GM19023 (cell line): ENCODE results near the gene ERC1.
A peak's percentile ranks its signal among the peaks of the same experiment; 100 is the strongest.
"Not testable (repeated sequence)": the region's sequence is repeated elsewhere in the genome, so short reads cannot be mapped to it uniquely, and the experiment has no call there.

Experiments
- ATAC-seq: cut with Tn5 transposase; IDR thresholded peaks from one replicate; pipeline ENCODE4 v1.9.1; 2021; ENCODE audit warnings: mild to moderate bottlenecking, moderate library complexity; ENCODE audit not compliant: unreplicated experiment

Gene ERC1

DNA sequence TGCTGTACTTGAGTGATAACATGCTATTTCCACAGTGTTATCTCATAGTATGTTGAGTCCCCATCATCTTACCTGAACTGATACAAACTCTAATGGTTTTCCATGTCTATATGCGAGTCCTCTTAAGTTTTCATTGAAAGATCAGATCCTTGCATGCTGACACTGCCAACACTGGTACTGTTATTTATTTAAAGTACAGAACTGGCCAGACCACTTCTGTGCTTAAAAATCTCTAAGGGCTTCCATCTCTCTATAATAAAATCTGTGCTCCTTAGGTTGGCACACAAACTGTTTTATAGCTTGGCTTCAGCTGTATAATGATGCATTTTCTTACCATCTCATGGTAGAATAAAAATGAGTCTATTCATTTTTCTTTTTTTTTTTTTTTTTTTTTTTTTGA, 188.1 kb downstream of the ERC1 start:
- no peak for ATAC-seq

DNA sequence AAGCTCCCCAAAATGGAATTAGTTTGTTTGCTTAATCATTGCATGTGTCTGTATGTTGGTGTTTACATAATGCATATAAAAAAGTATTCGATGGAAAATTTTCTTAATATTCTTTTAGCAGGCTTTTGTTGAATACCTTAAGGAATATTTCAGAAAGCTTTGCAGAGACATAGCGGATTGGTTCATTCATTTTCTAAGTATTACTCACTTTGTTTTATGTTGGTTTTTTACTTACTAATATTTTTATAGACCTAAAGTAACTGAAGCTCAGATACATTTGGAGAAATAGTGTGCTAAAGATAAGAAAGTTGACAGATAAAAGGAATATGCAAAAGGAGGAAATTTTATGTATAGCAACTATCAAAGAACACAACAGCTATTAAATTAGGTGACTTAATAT, 191.0 kb downstream of the ERC1 start:
- no peak for ATAC-seq

DNA sequence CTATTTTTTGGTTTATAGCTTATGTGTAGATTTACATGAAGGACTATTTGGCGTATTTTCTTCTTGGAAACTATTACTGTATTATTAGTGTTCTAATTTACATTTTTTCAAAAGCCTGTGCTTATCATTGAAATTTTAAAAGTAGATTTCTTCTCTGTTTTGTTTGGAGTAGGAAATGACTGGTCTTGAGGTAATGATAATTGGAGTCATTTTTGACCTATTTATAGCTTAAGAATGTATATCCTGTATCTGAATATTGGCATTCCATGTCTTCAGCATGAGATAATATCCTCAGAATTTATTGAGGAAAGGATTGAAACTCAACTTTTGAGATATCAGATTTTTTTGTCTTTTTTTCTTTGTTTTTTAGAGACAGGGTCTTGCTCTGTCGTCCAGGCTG, 193.4 kb downstream of the ERC1 start:
- ATAC-seq: no peak

DNA sequence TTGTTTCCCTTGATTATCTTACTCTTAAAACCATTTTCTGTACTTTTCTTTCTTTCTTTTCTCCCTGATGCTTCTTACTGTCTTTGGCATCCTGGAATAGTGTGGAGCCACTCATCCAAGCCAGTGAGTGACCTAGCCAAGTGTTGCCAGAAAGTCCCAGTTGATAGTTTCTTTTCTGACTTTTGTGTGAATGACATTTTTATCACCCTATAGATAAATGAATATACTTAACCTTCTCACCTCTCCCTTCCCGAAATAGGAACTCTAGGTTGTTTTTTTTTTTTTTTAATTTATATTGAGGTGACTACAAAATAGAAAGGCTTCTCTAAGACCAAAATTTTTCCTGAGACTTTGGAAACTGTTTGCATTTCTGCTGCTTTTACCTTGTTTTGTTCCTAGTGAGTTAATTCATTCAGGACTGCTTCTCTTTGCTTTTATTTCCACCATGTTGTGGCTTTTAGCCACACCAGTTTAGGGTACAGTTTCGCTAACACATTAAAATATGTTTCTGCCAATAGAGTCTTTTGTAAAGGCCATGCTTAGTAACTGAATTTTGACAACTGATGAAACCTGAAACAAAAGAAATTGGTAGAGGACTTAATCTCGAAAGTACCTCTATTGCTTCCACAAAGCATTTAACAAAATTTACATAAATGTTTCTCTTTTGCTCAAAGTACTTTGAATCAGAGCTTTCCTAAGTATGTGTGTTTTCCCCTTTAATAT, 194.6 kb downstream of the ERC1 start:
- no peak for ATAC-seq

DNA sequence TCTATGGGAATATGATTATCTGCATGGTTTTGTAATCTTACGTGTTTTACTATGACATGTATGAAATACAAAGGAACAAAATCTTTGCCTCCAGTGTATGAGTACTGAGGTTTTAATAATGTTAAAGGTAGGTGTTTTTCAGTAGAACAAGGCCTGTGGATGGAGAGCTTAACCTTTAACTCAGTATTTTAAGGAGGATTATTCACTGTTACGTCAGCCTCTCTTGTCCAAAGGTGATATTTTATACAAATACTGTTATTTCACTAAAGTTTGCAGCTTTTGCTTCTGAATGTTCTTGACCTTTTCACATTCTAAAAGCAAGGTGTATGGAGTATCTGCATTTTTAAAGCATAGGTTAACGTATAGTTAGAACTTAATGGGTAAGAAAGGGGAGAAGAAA, 195.3 kb downstream of the ERC1 start:
- no peak for ATAC-seq

DNA sequence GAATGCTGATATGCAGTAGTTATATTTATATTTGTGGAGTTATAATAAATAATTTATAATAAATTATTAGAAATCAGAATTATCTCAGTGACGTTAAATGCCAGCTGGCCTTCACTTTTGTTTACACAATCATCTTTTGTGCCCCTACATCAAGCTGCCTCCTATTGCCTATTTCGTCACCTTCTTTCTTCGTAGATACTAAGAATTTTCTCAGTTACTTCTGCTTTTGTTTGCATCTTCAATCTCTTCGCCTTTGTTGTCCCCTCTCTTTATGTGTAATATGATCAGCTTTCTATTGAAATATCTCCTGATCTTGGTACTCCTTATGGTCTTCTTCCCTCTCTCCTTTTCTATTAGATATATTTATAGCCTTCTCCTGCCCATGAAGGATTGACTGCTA, 197.0 kb downstream of the ERC1 start:
- no peak for ATAC-seq

DNA sequence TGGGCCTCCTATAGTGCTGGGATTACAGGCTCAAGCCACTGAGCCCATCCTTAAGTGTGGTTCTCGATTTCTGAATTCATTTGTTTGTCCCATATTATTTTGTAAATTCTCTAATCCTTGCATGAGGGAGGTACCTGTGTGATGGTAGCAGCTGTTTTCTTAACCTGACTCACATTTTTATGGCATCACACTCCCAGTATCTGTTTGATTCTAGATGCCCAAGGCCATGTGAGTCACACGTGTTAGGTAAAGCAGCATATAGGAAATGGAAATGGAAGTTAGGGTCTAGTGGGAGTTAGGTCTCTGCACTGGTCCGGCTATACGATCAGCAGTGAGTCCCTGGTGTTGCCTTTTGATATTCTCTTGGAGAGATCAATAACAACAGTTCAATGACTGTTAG, 198.1 kb downstream of the ERC1 start:
- no peak for ATAC-seq

DNA sequence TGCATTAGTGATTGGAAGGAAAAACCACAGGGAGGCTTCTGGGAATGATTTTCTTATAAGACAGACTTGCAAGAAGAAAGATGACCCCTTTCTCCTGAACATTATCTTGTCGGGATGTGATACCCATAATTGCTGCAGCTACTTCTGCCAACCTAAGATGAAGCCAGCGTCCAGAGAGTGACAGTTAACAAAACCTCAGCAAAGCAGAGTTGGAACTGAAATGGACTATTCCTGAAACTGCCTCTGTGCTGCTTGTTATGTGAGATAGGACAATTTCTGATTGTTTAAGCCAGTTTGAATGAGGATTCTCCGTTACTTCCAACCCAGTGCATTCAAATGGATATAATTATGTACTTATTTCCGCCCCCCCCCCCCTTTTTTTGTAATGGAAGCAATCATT, 204.5 kb downstream of the ERC1 start:
- ATAC-seq: no peak

DNA sequence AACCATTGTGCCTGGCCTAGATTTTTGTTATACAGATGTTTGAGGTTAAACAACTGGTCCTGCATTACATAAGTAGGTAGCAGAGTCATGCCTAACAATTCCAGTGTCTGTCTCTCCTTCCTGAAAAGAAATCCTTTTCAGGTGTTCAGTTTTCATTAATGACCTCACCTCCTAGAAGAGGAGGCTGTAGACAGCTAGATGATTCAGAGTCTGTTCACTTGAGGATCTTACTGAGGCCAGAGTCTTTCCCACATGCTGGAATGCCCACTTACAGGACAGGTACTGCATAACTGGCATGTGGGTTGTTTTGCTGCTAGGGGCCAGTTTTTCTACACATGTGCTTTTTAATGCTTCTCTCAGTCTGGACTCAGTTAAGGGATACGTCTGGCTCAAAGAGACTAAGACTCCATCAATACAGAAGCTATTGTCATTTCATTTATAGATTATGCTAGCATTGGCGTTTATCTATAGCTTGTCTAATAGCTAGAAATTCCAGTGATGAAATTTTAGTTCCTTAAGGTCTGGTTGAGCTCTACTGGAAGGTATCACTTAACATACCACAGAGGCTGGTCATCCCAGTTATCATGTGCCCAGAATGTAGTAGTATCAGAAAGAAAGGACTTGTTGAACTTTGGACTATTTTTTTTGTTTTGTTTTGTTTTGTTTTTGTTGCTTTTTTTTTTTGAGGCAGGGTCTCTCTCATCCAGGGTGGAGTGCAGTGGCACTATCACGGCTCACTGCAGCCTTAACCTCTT, 206.4 kb downstream of the ERC1 start:
- ATAC-seq: no peak

DNA sequence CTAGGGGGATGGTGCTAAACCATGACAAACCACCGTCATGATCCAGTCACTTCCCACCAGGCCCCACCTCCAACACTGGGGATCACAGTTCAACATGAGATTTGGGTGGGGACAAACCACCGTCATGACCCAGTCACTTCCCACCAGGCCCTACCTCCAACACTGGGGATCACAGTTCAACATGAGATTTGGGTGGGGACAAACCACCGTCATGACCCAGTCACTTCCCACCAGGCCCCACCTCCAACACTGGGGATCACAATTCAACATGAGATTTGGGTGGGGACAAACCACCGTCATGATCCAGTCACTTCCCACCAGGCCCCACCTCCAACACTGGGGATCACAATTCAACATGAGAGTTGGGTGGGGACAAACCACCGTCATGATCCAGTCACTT, 207.8 kb downstream of the ERC1 start:
- ATAC-seq: not testable (repeated sequence)

DNA sequence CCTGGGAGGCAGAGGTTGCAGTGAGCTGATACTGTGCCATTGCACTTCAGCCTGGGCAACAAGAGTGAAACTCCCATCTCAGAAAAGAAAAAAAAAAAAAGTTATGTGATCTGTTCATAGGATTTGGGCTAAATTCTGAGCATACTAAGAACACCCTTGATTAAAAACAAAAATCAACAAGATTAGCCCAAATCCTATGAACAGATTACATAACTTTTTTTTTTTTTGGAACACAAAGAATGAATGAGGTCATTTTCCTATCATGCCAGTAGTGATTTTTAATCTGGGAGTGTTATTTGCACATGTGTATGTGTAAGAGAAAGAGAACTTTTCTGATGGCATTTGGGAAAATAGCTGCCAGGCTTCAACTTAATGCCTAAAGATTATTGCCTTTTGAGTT, 208.7 kb downstream of the ERC1 start:
- no peak for ATAC-seq

DNA sequence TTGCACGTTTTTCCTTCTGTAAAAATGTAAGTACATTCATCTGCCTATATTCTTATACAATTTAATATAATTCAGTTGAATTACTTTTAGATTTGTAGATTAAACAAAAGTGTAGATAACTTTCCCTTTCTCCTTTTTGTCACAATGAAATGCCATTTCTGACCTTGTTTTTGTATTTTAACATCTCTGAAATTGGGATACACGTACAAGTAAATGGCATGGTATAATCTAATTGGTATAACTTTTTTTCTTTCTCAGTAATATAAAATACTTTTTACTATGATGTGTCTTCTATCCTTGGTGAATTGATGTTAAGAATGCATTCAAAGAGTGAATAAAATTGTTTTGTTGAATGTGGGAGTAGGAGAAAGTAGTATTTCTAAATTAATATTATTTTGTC, 210.0 kb downstream of the ERC1 start:
- no peak for ATAC-seq

DNA sequence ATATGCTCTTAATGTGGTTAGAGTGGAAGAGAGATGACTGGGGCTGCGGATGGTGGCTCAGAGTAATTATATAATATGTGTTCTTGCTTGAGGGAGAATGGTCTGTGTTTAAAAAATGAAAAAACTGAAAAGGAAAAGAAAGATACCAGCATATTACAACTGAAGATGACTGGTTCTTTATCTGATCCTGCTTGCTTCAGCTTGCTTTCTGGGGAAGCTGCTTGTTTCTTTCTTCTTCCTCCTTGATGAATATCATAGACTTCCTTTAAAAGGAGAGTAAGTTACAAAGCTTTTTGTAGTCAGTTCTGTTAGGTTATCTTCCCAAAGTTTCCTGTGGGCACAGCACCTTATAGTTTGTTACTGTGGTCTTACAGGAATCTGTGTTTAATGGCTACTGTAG, 210.9 kb downstream of the ERC1 start:
- ATAC-seq: no peak

DNA sequence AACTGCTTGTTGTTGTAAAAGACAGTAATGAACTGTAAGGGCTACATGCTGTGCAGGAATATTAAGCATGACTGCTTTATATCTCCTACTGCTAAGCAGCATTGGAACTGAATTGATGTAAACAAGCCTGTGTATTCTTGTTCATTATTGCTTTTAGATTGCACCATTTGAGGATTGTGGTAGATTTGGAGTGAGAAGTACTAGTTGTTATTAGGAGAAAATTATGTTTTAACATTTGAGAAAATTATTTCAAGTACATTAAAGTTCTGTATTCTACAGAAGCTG, 212.7 kb downstream of the ERC1 start:
- ATAC-seq: no peak

DNA sequence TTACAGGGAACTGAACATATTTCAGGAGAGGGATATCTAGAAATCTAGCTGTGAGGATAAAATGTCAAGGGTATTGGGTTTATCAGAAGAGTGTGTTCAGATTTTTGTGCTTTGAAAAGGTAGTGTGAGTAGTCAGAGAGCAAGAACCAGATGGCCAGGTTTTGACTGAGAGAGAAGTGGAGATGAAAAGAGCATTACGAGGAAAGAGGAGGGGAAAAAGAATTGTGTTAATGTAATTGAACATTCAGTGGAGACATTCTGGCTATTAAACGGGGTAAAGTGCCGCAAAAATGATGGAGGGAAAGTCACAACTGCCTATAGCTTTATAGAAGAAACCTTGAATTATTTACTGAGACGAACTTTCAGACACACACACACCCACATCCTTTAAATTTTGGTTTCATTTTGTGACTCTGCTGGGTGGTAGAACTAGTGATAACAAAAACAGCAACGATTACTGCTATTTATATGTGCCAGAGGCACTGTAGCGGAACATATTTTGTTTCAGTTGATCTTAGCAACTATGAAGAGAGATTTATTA, 213.6 kb downstream of the ERC1 start:
- ATAC-seq: peak; percentile 70

DNA sequence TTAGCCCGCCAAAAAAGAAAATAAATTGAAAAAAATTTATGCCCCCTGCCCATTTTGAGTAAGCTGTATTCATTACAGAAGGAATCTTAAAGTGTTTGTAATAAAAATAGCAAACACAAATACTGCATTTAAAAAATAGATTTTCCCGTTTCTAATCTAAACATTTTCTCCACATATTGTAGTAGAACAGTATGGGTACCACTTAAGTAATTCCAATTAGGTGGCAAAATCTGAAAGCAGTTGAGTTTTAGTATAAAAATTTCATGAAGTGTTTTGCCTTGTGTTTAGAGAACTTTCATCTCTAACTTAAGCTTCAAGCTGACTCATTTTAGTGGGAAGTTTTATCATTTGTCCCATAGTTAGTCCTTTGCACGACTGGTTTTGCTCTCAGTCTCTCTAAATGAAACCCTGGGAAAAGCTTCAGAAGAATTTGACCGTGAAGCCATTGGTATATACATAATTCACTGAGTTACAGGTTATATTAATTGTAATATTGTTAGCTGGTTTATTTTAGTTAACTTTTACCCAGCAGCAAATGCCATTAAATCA, 214.6 kb downstream of the ERC1 start:
- no peak for ATAC-seq

DNA sequence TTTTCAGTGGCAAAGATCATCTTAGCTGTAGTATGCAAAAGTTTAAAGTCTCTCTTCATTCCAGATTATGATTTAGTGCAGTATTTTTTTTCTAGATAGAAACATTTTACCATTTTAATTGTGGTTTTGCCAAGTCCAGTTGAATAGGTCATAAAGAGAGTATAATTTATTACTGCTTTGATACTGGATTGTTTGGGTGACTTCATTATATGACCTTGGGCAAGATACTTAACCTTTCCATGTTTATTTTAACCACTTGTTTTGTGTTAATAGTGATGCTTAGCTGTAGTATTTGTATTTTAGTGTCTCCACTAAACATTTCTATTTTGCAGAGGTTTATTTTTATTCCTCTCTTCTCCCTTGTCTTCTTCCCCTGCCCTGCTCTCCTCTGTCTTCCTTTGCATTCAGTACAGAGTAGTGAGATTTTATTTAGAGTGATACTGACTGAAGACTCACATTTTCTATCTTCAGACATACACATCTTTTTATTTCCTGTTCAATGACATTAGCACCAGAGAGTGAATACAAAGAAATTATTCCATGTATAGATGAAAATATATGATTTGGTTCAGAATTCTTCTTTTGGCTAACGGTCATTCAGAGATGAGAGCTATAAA, 215.2 kb downstream of the ERC1 start:
- ATAC-seq: no peak

DNA sequence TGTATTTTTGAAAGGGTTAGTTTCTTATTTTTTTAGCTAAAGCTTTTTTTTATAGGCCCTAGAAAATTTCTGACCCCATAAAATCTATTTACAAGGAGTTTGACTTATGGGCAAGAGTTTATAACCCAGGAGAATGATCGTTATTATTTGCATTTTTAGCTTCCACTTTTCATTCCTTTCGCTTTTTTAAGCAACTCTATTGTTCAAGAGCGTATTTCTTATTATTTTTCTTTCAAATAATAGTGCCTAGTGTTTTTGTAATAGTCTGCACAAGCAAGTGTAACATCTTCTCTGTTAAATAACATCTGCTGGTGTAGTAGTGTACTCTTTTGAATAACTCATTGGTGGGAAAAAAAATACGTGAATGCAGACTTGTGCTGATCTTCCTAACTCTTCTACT, 216.3 kb downstream of the ERC1 start:
- ATAC-seq: no peak

DNA sequence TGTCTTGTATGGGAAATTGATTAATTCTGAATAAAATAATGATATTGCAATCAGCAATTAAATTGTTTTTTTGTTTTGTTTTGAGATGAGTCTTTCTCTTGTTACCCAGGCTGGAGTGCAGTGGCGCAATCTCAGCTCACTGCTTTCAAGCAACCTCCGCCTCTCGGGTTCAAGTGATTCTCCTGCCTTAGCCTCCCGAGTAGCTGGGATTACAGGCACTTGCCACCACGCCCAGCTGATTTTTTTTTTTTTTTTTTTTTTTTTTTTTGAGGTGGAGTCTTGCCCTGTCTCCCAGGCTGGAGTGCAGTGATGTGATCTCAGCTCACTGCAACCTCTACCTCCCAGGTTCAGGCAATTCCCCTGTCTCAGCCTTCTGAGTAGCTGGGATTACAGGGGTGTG, 217.7 kb downstream of the ERC1 start:
- ATAC-seq: not testable (repeated sequence)

DNA sequence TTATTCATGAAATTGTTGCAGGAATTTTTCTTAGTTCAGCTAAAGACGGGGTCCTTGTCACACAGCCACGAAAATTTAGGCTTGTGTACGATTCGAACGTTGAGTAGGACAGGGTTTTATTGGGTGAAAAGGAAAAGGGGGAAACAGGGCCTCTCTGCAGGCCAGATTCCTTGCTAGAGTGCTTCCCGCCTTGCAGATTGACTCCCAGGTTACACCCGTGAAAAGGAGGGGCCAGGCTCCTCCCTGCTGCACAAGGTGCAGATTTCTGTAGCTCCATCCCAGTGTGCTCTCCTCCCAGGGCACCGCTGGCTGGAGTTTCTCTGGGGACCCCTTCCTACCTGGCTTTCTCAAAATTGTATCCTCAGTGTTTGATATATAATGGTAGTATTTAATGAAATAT, 221.5 kb downstream of the ERC1 start:
- no peak for ATAC-seq

DNA sequence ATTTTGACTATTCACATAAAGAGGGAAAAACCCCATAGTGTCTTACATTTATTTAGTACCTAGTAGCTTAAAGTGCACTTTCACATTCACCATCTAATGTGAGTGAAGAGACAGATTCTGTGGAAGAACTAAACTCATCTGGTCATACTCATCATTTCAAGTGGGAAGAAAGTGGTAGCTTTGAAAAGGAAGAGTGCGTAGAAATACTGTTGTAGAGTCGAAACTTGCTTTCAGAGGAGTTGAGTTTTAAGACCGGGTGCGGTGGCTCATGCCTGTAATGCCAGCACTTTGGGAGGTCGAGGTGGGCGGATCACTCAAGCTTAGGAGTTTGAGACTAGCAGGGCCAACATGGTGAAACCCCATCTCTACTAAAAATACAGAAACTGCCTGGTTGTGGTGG, 222.2 kb downstream of the ERC1 start:
- ATAC-seq: no peak

DNA sequence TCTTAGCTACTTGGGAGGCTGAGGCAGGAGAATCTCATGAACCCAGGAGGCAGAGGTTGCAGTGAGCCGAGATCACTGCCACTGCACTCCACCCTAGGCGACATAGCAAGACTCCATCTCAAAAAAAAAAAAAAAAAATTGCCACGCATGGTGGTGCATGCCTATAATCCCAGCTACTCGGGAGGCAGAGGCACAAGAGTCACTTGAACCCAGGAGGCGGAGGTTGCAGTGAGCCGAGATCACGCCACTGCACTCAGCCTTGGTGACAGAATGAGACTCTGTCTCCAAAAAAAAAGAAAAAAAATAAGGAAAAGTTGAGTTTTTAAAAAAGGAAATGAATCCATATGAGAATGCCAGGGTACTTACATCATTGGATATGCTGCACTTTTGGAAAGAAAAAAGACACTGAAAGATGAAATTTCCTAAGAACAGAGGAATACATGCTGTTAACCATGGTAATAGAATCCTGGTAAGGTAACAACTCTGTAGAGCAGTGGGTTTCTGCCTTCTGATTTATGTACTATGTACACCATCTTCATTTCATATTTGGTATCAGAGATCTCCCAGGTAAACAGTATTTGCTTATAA, 222.7 kb downstream of the ERC1 start:
- no peak for ATAC-seq
